Heart right ventricle (tissue), 16 donors: ENCODE results near the gene PTPRN2. TPM values are rescaled to one million over a fixed set of nuclear protein-coding genes. Genes with fewer than 3 reads are reported as not detected.
"Not testable (repeated sequence)": the region's sequence is repeated elsewhere in the genome, so short reads cannot be mapped to it uniquely, and the experiment has no call there.

Experiments used
- ATAC-seq, 8 donors: fragments of 200-7000 bp; cut with Tn5 transposase; one replicate each; pipeline ENCODE4 v1.9.1; 2020; ENCODE audit warnings: mild to moderate bottlenecking in 8 of 8, moderate library complexity in 8 of 8, moderate number of reproducible peaks in 1 of 8
- DNase-seq, 2 donors: peaks; one replicate each; pipeline ENCODE4 v3.0.0-alpha.2; 2020
- H3K27ac ChIP-seq, 10 donors: fragments of 200-600 bp; sonication (generic) in 2 of 10; one replicate each; pipeline versions ENCODE4 v1.5.0 to v1.8.0; 2020 to 2022; ENCODE audit warnings: mild to moderate bottlenecking in 3 of 10
- H3K27me3 ChIP-seq, 7 donors: fragments of 200-600 bp; one replicate each; pipeline ENCODE4 v1.8.0; 2021 to 2022; ENCODE audit warnings: mild to moderate bottlenecking in 2 of 7
- H3K36me3 ChIP-seq, 9 donors: fragments of 200-600 bp; sonication (generic) in 1 of 9; one replicate each; pipeline versions ENCODE4 v1.5.0 to v1.8.0; 2020 to 2022; ENCODE audit warnings: mild to moderate bottlenecking in 2 of 9
- H3K4me1 ChIP-seq, 9 donors: fragments of 200-600 bp; sonication (generic) in 1 of 9; one replicate each; pipeline versions ENCODE4 v1.5.0 to v1.8.0; 2020 to 2022; ENCODE audit warnings: mild to moderate bottlenecking in 4 of 9
- H3K4me3 ChIP-seq, 10 donors: fragments of 200-600 bp; sonication (generic) in 2 of 10; one replicate each; pipeline versions ENCODE4 v1.5.0 to v1.8.0; 2020 to 2022; ENCODE audit warnings: mild to moderate bottlenecking in 7 of 10, moderate library complexity in 2 of 10
- H3K9me3 ChIP-seq, 11 donors: fragments of 200-600 bp in 10 of 11; sonication (generic) in 2 of 11; one replicate each; pipeline versions ENCODE4 v1.5.0 to v1.8.0; 2013 to 2022; ENCODE audit warnings: mild to moderate bottlenecking in 2 of 11, control low read depth in 1 of 11, moderate library complexity in 1 of 11
- CTCF ChIP-seq, 9 donors: fragments of 200-600 bp; sonication (generic) in 2 of 9; IDR thresholded peaks; one replicate each; pipeline versions ENCODE4 v1.5.0 to v1.8.0; 2021 to 2022; ENCODE audit warnings: antibody characterized with exemption in 9 of 9, mild to moderate bottlenecking in 5 of 9, moderate library complexity in 1 of 9
- WGBS, 2 donors: extraction: QIAGEN DNeasy Blood & Tissue Kit; methylation state at CpG; one replicate each; pipeline ENCODE4 v1.1.7; 2013; ENCODE audit warnings: inconsistent platforms in 1 of 2; 5-methylcytosine and 5-hydroxymethylcytosine counted together
- intact Hi-C, 10 donors: fragments of 100-400 bp; cut with DNase I; formaldehyde crosslinking; loops; one replicate each; pipeline versions ENCODE4 v1.11.1 to v1.14.2; 2022
- polyA plus RNA-seq, 2 donors: library from polyadenylated mRNA; stranded (reverse); fragments of 200-250 nt; gene quantifications; one replicate each; pipeline ENCODE4 v1.2.3, GENCODE V29; 2013
- total RNA-seq, 10 donors: library from RNA; stranded (reverse); fragmentation: NEBNext Ultra II Directional in 3 of 10; extraction: Animal tissue kit (Norgen Biotek cat#: 25700) in 3 of 10; gene quantifications; one replicate each; pipeline versions ENCODE4 v1.2.1 to v1.2.4, GENCODE V29; 2021 to 2023
- donor health status: Arrhythmogenic right ventricular cardiomyopathy.
- donor health status: ischemic (EF 13 %, LVEDD 7.1; RV severe dilation, severe dysfunction).
- donor health status: healthy with polysubstance abuse.
- donor health status: DM: no; HTN: yes; CAD: no.
- donor health status: DM: no; HTN: no; CAD: no.
- donor health status: ischemic (EF 25% LVEDD 6.9; RV normal size, moderate dysfunction).
- donor health status: ischemic (EF 25% LVEDD 5.7; RV mildly dilated, moderate dysfunction).
- donor health status: healthy.
- donor health status: DM: yes; HTN: yes; CAD: no.
- donor health status: Ischemic cardiomyopathy.
- donor health status: ischemic (EF 35%, LVEDD 5.7; RV mildly dilated, moderate dysfunction).
- donor health status: nonischemic (EF 11% LVEDD 7.7; RV severe dilation, severe dysfunction).
- donor health status: DM: yes; HTN: yes; CAD: no.
- donor health status: PGD.
- donor health status: ischemic (EF 29% LVEDD 5.4; RV normal size, mild dysfunction).
- donor health status: nonischemic (EF 23%, LVEDD 6.1; RV moderate dilation, normal function).

PTPRN2 gene
- total and polyA plus RNA-seq, 12 donors: 0.82 to 1.8 (median 1.3) TPM

- H3K4me1 ChIP-seq: no peaks in the 10 kb centered on the region
- no peak overlapping the region for H3K4me3 ChIP-seq
- DNase-seq: no peak
- H3K27ac ChIP-seq: no peak overlapping the region
- no peak for TF ChIP-seq CTCF (IDR thresholded peaks at IDR 0.05)
- H3K9me3 ChIP-seq: no peaks in the 10 kb centered on the region
- H3K27me3 ChIP-seq: peaks cover 0 to 25% (median 7%) of the 10 kb centered on the region in 7 donors
- intact Hi-C loops: no loop called here
- 72 to 73% methylated on average over 15 of the region's 15 CpGs for WGBS, 2 donors
- no peaks in the 10 kb centered on the region for H3K36me3 ChIP-seq
- ATAC-seq: no peak
Observed at GRCh38 chr7:157730614-157731013, 857.0 kb downstream of the PTPRN2 start.

GRCh38 chr7:157729566-157729965 is 858.1 kb downstream of the PTPRN2 start:
- Histone ChIP-seq H3K36me3 (no peaks in the 10 kb centered on the region), H3K27ac (no peak overlapping the region), H3K4me1 (no peaks in the 10 kb centered on the region), H3K4me3 (no peak overlapping the region), H3K27me3 (peaks cover 0 to 19% (median 4%) of the 10 kb centered on the region in 7 donors), H3K9me3 (no peaks in the 10 kb centered on the region)
- 75 to 76% methylated on average over 11 of the region's 11 CpGs for WGBS, 2 donors
- no peak for TF ChIP-seq CTCF (IDR thresholded peaks at IDR 0.05)
- ATAC-seq (no peak), DNase-seq (no peak)
- intact Hi-C loops: no loop called here

GRCh38 chr7:157727964-157728615 is 859.5 kb downstream of the PTPRN2 start:
- DNase-seq (no peak), ATAC-seq (peak in 1 of 8 donors; percentile 41)
- no peak for TF ChIP-seq CTCF (IDR thresholded peaks at IDR 0.05)
- intact Hi-C loops: no loop called here
- no peak overlapping the region for H3K4me3 ChIP-seq
- no peaks in the 10 kb centered on the region for H3K4me1 ChIP-seq
- 76 to 78% methylated on average over 21 of the region's 21 CpGs for WGBS, 2 donors
- H3K9me3 ChIP-seq: no peaks in the 10 kb centered on the region
- H3K27ac ChIP-seq: no peak overlapping the region
- H3K36me3 ChIP-seq: no peaks in the 10 kb centered on the region
- H3K27me3 ChIP-seq: peaks cover 0 to 32% (median 12%) of the 10 kb centered on the region in 7 donors

- TF ChIP-seq CTCF (IDR thresholded peaks at IDR 0.05): no peak
- Histone ChIP-seq H3K9me3 (no peaks in the 10 kb centered on the region), H3K4me1 (no peaks in the 10 kb centered on the region), H3K27me3 (peaks cover 0 to 33% (median 12%) of the 10 kb centered on the region in 7 donors), H3K36me3 (no peaks in the 10 kb centered on the region), H3K4me3 (no peak overlapping the region), H3K27ac (no peak overlapping the region)
- ATAC-seq (no peak), DNase-seq (no peak)
- WGBS, 2 donors: 86 to 87% methylated on average over 9 of the region's 9 CpGs
- intact Hi-C loops: no loop called here
Observed at GRCh38 chr7:157726764-157727163, 860.9 kb downstream of the PTPRN2 start.

GRCh38 chr7:157725312-157725711 is 862.3 kb downstream of the PTPRN2 start:
- ATAC-seq, intact Hi-C loops, H3K36me3 ChIP-seq, H3K4me3 ChIP-seq, H3K27ac ChIP-seq, H3K9me3 ChIP-seq, DNase-seq, H3K4me1 ChIP-seq: not testable (repeated sequence)
- 60 to 70% methylated on average over 10 of the region's 10 CpGs for WGBS, 2 donors
- H3K27me3 ChIP-seq: peaks cover 0 to 33% (median 13%) of the 10 kb centered on the region in 7 donors
